ENCODE results near the gene OR8B8.

OR8B8 gene, protein sequence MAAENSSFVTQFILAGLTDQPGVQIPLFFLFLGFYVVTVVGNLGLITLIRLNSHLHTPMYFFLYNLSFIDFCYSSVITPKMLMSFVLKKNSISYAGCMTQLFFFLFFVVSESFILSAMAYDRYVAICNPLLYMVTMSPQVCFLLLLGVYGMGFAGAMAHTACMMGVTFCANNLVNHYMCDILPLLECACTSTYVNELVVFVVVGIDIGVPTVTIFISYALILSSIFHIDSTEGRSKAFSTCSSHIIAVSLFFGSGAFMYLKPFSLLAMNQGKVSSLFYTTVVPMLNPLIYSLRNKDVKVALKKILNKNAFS

DNA sequence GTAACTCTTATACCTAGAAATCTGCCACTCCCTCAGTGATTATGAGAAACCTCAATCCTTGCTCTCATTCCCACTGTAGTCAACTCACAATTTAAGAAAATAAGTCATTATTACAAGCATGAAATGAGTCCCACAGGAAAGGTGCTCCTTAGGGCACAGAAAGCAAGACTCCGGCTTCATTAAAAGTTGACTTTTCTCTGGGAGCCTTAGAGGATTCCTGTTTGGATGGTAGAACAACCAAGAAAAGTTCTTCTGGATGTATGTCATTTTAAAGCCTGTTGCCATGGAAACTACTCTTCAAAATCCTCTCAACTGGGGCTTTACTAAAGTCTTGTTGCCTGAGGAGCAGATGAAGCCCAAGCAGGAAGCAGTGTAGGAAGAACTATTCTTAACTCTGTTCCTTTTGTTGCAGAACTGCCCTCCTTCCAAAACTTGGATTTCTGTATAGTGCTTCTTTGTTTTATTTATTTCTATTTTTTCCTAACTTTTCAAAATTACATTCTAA is at the start of gene OR8B8:
Gene OR8B8 (minus strand): TSS at position 51 of the 505 bp plus-strand sequence. CDS start 4,611 bp downstream, outside the sequence.
- Histone ChIP-seq H3K4me1 (ENCODE audit: control insufficient read depth, insufficient read depth, low read length) (no peaks in the 10 kb centered on the region), H3K9me3 (ENCODE audit: control insufficient read depth, insufficient read depth, low read length) (no peaks in the 10 kb centered on the region), H3K9ac (ENCODE audit: low read depth, low read length) (no peak within 1 kb of the TSS), H3K36me3 (ENCODE audit: control insufficient read depth, insufficient read depth, low read length) (no peaks in the 10 kb centered on the region), H3K27me3 (ENCODE audit: control insufficient read depth, insufficient read depth, low read length) (no peaks in the 10 kb centered on the region), H3K4me3 (ENCODE audit: low read depth, low read length) (no peak within 1 kb of the TSS)

DNA sequence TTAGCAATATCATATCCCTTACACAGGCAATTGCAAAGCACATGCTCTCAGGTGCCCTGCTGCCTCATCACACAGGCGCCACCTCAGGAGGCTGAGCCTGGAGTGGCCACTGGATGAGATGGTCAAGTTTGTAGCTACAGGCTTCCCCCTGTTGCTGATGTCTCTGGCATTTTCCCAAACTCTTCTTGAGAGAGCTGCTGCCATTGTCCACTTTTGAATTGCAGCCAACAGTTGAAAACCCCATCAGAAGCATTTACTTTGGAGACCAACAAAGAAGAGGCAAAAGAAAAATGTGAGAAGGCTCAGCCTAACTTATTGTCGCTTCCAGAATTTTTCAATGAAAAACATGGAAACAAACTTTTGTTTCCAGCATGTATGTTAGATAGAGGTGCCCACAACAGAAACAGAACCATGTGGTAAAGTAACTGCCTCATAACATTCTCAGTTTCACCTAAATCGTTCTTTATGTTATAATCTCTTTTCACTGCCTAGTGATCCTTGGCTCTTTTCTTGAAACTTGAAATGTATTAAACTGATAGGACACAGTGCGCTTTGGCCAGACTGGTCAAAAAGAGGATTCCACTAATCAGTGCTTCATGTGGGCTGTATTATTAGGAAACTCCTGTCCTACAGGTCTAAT is 47.6 kb upstream of the OR8B8 start:
- Histone ChIP-seq H3K27me3 (ENCODE audit: control insufficient read depth, insufficient read depth, low read length) (no peaks in the 10 kb centered on the region), H3K4me3 (ENCODE audit: low read depth, low read length) (no peak overlapping the region), H3K9me3 (ENCODE audit: control insufficient read depth, insufficient read depth, low read length) (no peaks in the 10 kb centered on the region), H3K9ac (ENCODE audit: low read depth, low read length) (no peak overlapping the region), H3K36me3 (ENCODE audit: control insufficient read depth, insufficient read depth, low read length) (no peaks in the 10 kb centered on the region), H3K4me1 (ENCODE audit: control insufficient read depth, insufficient read depth, low read length) (no peaks in the 10 kb centered on the region)

DNA sequence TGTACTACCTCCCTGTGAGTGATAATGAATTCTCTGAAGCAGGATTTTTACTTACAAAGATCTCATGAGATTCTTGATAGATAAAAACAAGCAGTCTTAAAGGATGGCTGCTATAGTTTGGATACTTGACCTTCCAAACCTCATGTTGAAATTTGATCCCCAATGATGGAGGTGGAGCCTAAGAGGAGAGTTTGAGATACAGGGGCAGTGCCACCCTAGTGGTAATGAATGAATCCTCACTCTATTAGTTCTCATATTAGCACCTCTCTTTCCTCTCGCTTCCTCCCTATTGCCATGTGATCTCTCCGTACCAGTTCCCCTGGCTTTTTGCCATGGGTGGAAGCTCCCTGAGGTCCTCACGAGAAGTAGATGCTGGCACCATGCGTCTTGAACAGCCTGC is 37.9 kb upstream of the OR8B8 start:
- no peaks in the 10 kb centered on the region for H3K4me1 ChIP-seq (ENCODE audit: control insufficient read depth, insufficient read depth, low read length)
- peaks cover 3% of the 10 kb centered on the region for H3K27me3 ChIP-seq (ENCODE audit: control insufficient read depth, insufficient read depth, low read length)
- H3K9me3 ChIP-seq (ENCODE audit: control insufficient read depth, insufficient read depth, low read length) = no peaks in the 10 kb centered on the region
- H3K4me3 ChIP-seq (ENCODE audit: low read depth, low read length) = no peak overlapping the region
- no peak overlapping the region for H3K9ac ChIP-seq (ENCODE audit: low read depth, low read length)
- H3K36me3 ChIP-seq (ENCODE audit: control insufficient read depth, insufficient read depth, low read length) = no peaks in the 10 kb centered on the region

DNA sequence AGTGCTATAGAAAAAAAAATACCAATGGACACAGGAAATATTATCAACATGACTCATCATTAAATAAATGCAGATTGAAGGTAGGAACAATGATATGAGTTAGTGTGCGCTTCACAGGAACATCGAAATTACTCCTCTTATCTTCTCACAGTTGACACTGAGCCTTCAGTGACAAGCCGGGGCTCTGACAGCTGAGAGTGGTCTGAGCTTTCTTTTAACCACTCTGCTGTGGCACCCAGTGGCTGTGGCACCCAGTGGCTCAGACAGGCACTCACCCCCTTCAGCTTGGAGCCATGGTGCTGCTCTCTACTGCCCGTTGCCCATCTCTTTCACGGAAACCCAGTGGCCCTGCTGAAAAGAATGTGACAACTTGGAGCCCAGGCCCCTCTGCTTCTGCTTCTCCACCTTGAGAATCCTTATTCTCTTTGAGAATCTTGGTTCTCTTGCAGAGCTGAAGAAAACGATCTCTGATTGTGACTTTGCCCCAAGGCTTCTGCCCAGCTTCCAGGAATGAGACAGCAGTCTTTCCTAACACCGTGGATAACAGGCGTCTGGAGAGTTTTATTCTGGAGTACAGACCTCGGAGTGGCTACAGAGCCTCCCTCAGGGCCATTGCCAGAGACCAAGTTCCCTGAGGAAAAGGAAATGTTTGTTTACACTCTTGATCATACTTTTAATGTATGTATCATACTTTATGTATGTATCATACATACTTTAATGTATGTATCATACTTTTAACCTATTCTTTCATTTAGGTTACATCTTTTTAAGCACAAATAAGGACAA is 37.1 kb upstream of the OR8B8 start:
- no peaks in the 10 kb centered on the region for H3K9me3 ChIP-seq (ENCODE audit: control insufficient read depth, insufficient read depth, low read length)
- H3K9ac ChIP-seq (ENCODE audit: low read depth, low read length) = no peak overlapping the region
- H3K4me3 ChIP-seq (ENCODE audit: low read depth, low read length) = no peak overlapping the region
- no peaks in the 10 kb centered on the region for H3K4me1 ChIP-seq (ENCODE audit: control insufficient read depth, insufficient read depth, low read length)
- peaks cover 3% of the 10 kb centered on the region for H3K27me3 ChIP-seq (ENCODE audit: control insufficient read depth, insufficient read depth, low read length)
- no peaks in the 10 kb centered on the region for H3K36me3 ChIP-seq (ENCODE audit: control insufficient read depth, insufficient read depth, low read length)

DNA sequence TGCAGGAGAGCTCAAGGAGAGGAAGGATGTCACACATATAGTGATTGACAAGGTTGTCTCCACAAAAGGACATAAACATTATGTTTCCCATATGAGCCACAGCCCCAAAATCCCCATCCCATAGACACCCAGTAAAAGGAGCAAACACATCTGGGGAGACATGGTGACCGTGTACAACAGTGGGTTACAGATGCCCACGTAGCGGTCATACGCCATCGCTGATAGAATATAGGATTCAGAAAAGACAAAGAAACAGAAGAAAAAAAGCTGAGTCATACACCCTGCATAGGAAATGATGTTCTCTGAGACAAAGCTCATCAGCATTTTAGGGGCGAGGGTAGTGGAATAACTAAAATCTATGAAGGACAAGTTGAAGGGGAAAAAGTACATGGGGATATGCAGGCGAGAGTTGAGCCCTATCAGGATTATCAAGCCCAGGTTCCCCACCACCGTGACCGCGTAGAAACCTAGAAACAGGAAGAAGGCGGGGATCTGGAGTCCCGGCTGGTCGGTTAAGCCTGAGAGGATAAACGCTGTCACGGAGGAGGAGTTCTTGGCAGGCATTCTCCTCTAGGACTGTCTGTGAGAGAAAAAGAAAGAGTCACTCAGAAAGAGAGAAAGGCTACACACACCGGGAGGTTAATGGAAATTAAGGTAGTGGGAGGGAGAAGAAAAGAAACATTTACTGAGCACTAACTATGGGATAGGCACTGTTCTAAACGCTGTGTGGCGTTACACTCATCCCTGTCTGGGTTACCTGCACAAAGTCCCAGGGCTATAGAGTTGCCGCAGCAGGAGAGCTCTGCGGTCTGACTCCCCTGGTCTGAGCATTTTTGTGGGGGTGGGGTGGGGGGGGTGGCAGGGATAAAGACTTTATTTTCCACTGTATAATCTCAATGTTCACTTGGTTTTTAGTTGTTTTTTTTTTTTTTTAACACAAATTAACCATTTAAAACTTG is 36.1 kb upstream of the OR8B8 start:
- H3K36me3 ChIP-seq (ENCODE audit: control insufficient read depth, insufficient read depth, low read length) = no peaks in the 10 kb centered on the region
- H3K27me3 ChIP-seq (ENCODE audit: control insufficient read depth, insufficient read depth, low read length) = peaks cover 3% of the 10 kb centered on the region
- H3K9me3 ChIP-seq (ENCODE audit: control insufficient read depth, insufficient read depth, low read length) = no peaks in the 10 kb centered on the region
- peak overlapping the region; percentile 24 for H3K9ac ChIP-seq (ENCODE audit: low read depth, low read length)
- peak overlapping the region; percentile 43 for H3K4me3 ChIP-seq (ENCODE audit: low read depth, low read length)
- H3K4me1 ChIP-seq (ENCODE audit: control insufficient read depth, insufficient read depth, low read length) = no peaks in the 10 kb centered on the region

DNA sequence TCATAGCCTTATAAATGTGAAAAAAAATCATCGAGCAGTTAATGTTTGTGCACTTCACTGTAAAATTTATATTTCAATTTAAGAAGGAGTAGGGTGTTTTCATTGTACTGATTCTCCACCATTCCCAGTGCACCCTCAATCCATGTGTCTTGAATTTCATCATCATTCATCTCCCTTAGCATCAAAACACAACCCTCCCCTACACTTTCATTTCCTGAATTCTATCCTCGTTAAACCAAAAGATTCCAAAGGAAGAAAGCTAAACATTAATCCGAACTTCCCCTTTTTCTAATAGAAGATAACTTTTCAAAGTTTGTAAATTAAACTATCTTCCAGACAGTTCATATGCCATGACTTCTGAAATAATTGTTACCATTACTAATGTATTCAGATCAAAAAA is 34.1 kb upstream of the OR8B8 start:
- Histone ChIP-seq H3K9ac (ENCODE audit: low read depth, low read length) (no peak overlapping the region), H3K27me3 (ENCODE audit: control insufficient read depth, insufficient read depth, low read length) (peaks cover 3% of the 10 kb centered on the region), H3K4me1 (ENCODE audit: control insufficient read depth, insufficient read depth, low read length) (no peaks in the 10 kb centered on the region), H3K4me3 (ENCODE audit: low read depth, low read length) (no peak overlapping the region), H3K36me3 (ENCODE audit: control insufficient read depth, insufficient read depth, low read length) (no peaks in the 10 kb centered on the region), H3K9me3 (ENCODE audit: control insufficient read depth, insufficient read depth, low read length) (no peaks in the 10 kb centered on the region)

DNA sequence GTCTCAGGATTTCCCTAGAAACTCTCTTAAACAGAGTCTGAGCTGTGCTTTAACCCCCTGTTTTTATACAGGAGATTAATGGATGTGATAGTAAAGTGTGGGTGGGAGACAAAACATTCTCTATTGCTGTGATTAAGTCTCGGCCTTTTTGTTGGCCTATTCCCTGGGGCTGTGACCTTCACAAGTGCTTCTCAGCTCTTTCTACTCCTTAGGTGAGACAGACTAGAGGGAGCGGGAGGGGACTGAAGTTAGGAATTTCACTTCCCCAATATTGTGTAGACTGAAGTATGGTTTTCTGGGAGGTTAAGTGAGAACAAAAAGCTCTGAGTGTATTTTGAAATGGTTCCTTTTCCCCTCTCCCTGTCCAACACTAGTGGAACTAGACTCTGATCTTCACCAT is 29.8 kb upstream of the OR8B8 start:
- Histone ChIP-seq H3K4me1 (ENCODE audit: control insufficient read depth, insufficient read depth, low read length) (peaks cover 5% of the 10 kb centered on the region), H3K9me3 (ENCODE audit: control insufficient read depth, insufficient read depth, low read length) (no peaks in the 10 kb centered on the region), H3K4me3 (ENCODE audit: low read depth, low read length) (no peak overlapping the region), H3K36me3 (ENCODE audit: control insufficient read depth, insufficient read depth, low read length) (no peaks in the 10 kb centered on the region), H3K9ac (ENCODE audit: low read depth, low read length) (no peak overlapping the region), H3K27me3 (ENCODE audit: control insufficient read depth, insufficient read depth, low read length) (no peaks in the 10 kb centered on the region)

DNA sequence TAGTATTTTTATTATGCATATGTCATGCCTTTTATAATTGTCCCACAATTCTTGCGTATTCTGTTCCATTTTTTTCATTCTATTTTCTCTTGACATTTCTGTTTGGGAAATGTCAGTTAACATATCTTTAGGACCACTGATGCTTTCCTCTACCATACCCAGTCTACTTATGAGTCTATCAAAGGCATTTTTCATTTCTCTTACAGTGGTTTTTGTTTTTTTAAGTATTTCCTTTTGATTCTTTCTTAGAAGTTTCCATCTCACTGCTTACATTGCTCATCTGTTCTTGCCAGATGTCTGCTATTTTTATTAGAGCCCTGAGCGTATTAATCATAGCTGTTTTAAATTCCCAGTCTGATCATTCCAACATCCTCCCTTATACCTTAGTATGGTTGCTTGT is 29.3 kb upstream of the OR8B8 start:
- Histone ChIP-seq H3K4me1 (ENCODE audit: control insufficient read depth, insufficient read depth, low read length) (peaks cover 5% of the 10 kb centered on the region), H3K9ac (ENCODE audit: low read depth, low read length) (no peak overlapping the region), H3K36me3 (ENCODE audit: control insufficient read depth, insufficient read depth, low read length) (no peaks in the 10 kb centered on the region), H3K9me3 (ENCODE audit: control insufficient read depth, insufficient read depth, low read length) (no peaks in the 10 kb centered on the region), H3K4me3 (ENCODE audit: low read depth, low read length) (no peak overlapping the region), H3K27me3 (ENCODE audit: control insufficient read depth, insufficient read depth, low read length) (no peaks in the 10 kb centered on the region)

DNA sequence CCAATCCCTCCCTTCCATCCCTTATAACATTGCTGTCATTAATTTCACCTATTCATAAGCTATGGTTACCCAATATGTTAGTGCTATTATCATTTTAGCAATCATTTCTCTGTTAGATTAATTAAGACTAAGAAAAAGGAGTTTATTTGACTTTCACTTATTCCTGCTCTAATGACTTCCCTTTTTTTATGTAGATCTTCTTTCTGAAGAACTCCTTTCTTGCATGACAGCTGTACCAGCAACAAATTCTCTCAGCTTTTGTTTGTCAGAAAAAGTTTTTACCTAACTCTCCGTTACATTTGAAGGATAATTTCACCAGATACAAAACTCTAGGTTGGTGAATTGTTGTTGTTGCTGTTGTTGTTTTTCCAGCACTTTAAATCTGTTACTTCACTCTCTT is 28.6 kb upstream of the OR8B8 start:
- Histone ChIP-seq H3K36me3 (ENCODE audit: control insufficient read depth, insufficient read depth, low read length) (no peaks in the 10 kb centered on the region), H3K4me3 (ENCODE audit: low read depth, low read length) (no peak overlapping the region), H3K9me3 (ENCODE audit: control insufficient read depth, insufficient read depth, low read length) (no peaks in the 10 kb centered on the region), H3K9ac (ENCODE audit: low read depth, low read length) (no peak overlapping the region), H3K27me3 (ENCODE audit: control insufficient read depth, insufficient read depth, low read length) (no peaks in the 10 kb centered on the region), H3K4me1 (ENCODE audit: control insufficient read depth, insufficient read depth, low read length) (peaks cover 5% of the 10 kb centered on the region)

DNA sequence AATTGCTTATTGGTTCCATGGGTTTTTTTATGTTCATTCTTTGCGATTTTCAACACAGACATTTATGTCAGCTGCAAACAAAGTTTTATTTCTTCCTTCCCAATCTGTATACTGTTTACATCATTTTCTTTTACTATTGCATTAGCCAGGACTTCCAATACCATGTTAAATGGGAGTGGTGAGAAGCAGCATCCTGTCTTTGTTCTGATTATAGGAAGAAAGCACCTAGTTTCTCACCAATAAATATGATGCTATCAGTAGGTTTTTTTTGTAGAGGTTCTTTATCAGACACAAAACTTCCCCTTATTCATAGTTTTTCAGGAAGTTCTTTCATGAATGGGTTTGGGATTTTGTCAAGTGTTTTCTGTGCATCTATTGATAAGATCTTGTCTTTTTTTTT is 28.0 kb upstream of the OR8B8 start:
- Histone ChIP-seq H3K9ac (ENCODE audit: low read depth, low read length) (no peak overlapping the region), H3K9me3 (ENCODE audit: control insufficient read depth, insufficient read depth, low read length) (no peaks in the 10 kb centered on the region), H3K27me3 (ENCODE audit: control insufficient read depth, insufficient read depth, low read length) (no peaks in the 10 kb centered on the region), H3K4me1 (ENCODE audit: control insufficient read depth, insufficient read depth, low read length) (peaks cover 5% of the 10 kb centered on the region), H3K36me3 (ENCODE audit: control insufficient read depth, insufficient read depth, low read length) (no peaks in the 10 kb centered on the region), H3K4me3 (ENCODE audit: low read depth, low read length) (no peak overlapping the region)

All from iPS-15b (cell line).